ENCODE data around the gene TMCC1.
A peak's percentile ranks its signal among the peaks of the same experiment; 100 is the strongest.

TMCC1 gene

DNA sequence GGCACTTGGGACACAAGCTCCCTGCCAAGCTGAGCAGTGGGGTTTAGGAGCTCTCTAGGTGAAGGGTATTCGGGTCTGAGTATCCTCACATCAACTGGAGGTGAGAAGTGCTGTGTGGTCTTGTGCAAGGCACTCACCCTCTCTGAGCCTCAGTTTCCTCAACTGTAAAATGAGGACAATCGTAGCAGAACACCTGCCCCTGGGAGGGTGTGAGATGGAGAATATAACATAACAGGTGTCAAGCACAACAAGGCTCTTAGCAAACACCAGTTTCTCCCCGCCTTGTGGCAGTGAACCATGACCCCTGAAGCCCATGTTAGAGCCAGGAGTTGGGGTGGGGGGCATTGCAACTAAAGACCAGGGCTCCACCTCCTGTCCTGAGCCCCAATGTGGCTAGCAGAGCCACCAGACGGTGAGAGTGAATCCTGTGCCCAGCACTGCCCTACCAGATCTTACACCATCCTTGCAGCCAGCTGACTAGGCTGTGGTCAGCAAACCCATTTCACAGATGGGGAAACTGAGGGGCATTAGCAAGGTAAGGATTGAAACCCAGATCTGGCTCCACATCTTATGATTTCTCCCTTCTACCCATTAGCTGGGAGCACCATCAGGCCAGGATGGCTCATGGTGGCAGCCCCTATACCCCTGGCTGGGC, 284.4 kb downstream of the TMCC1 start:
- POLR2A ChIA-PET: no interaction called here
- no peak for DNase-seq (ENCODE audit: extremely low spot score)
- CTCF ChIA-PET: interaction anchor here (1.3 kb wide), 1 partner anchor 118 kb away, joined by 3 read pairs; no protein-coding TSS in a partner anchor
- TF ChIP-seq, protein P1, sequence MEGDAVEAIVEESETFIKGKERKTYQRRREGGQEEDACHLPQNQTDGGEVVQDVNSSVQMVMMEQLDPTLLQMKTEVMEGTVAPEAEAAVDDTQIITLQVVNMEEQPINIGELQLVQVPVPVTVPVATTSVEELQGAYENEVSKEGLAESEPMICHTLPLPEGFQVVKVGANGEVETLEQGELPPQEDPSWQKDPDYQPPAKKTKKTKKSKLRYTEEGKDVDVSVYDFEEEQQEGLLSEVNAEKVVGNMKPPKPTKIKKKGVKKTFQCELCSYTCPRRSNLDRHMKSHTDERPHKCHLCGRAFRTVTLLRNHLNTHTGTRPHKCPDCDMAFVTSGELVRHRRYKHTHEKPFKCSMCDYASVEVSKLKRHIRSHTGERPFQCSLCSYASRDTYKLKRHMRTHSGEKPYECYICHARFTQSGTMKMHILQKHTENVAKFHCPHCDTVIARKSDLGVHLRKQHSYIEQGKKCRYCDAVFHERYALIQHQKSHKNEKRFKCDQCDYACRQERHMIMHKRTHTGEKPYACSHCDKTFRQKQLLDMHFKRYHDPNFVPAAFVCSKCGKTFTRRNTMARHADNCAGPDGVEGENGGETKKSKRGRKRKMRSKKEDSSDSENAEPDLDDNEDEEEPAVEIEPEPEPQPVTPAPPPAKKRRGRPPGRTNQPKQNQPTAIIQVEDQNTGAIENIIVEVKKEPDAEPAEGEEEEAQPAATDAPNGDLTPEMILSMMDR (IDR thresholded peaks at IDR 0.05; ENCODE audit: control extremely low read depth, extremely low read depth, low read depth, missing control alignments): no peak

DNA sequence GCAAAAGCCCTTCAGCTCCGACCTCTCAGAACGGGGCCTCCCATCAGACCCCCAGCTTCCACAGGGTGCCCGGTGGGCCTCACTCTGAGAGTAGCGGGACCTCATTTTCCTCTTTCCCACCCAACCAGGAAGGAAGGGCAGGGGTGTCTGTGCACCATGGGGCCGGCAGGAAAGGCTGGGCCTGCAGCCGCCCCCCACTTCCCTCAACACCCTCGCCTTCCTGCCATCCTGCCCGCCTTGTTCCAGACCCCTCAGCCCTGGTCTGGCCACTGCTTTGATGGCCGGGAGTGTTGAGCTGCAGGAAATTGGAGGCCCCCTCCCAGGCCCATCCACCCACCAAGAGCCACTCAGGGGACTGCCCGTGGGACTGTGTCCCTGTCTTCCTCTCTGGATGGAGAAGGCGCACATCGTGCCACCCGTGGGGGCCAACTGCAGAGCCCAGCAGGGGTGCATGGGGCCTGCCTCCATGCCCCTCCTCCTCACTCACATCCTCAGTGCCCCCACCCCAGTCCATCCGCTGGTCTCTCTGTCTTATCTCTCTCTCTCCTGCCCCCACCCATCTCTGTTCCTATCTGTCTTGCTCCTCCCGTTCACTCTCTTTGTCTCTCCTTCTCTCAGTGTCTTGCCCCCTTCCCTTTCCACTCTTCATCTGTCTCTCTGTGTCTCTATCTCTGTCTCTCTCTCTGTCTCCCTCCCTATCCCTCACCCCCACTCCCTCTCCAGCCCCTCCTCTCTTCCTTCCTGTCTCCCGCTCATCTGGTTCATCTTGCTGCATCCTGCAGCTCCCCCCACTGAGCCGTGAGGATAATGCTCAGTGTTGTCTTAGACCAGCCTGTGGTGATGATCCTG, 285.2 kb downstream of the TMCC1 start:
- POLR2A ChIA-PET: no interaction called here
- DNase-seq (ENCODE audit: extremely low spot score): no peak
- CTCF ChIA-PET: interaction anchor here (1.3 kb wide), 1 partner anchor 118 kb away, joined by 3 read pairs; no protein-coding TSS in a partner anchor
- TF ChIP-seq, protein P1 (IDR thresholded peaks at IDR 0.05; ENCODE audit: control extremely low read depth, extremely low read depth, low read depth, missing control alignments): peak; percentile 3

DNA sequence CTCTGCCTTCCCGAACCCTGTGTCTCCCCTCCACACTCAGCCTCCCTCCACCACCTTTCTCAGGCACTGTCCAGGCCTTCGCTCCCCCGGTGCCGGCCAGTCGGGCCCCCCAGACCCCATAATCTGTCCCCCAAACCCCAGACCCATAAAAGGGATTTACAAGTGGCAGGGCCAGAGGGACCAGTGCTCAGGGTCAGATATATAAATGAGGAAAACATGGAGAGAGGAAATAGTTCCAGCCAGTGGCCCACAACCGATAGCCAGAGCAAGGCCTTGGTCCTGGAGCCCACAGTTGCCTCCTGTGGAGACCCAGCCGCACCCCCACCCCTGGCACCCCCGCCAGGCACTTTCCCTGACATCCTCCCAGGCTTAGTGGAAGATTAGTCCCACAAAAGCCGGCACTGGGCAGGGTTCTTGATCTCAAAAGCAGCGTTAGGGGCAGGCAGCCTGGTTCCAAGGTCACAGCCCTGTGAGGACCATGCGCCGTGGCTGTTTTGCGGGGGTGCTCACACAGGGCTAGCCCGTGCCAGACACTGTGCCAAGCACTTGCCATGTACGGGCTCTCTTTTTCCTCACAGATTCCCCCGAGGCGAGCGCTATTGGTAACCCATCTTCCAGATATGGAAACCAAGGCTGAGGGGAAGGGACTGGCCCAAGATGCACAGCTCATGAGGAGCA, 286.0 kb downstream of the TMCC1 start:
- CTCF ChIA-PET: no interaction called here
- DNase-seq (ENCODE audit: extremely low spot score): no peak
- TF ChIP-seq, protein P1 (IDR thresholded peaks at IDR 0.05; ENCODE audit: control extremely low read depth, extremely low read depth, low read depth, missing control alignments): no peak
- POLR2A ChIA-PET: no interaction called here

DNA sequence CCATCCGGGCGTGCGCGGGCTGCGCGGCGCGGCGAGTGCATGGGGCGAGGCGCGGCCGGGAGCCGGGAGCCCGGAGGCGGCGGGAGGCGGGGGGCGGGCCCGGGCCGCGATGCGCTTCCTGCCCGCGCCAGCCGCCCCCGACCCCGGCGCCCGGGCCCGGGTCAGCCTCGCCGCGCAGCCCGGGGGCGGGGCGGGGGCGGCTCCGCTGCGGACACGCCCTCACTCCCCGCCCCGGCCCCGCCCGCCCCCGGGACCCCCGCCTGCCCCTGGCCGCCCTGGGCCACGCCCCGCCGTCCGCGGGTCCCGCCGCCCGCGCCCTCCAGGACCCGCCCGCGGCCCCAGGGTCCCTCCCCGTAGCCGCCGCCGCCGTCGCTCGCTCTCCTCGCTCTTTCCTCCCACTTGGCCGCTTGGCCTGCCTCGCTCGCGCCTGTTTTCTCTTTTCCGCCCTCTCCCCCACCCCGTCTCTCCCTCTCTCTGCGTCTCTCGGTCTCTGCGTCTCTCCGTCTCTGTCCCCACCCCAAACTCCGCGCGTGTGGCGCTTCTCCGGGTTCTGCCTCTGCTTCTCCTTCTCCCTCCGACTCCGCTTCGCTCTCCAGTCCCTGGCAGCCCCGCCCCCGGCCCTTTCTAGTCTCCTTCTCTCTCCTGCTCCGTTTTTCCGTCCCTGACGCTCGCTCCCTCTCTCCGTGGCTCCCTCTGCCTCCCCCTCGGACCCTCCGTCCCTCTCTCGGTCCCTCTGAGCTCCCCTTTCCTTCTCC, 286.7 kb downstream of the TMCC1 start, which contains the start of gene PLXND1:
Gene PLXND1 (minus strand): TSS at position 41 of the 755 bp plus-strand sequence. CDS start 37 bp downstream, at position 4.
- POLR2A ChIA-PET: no interaction called here
- peak; percentile 79 for DNase-seq (ENCODE audit: extremely low spot score)
- CTCF ChIA-PET: no interaction called here
- TF ChIP-seq, protein P1 (IDR thresholded peaks at IDR 0.05; ENCODE audit: control extremely low read depth, extremely low read depth, low read depth, missing control alignments): no peak

DNA sequence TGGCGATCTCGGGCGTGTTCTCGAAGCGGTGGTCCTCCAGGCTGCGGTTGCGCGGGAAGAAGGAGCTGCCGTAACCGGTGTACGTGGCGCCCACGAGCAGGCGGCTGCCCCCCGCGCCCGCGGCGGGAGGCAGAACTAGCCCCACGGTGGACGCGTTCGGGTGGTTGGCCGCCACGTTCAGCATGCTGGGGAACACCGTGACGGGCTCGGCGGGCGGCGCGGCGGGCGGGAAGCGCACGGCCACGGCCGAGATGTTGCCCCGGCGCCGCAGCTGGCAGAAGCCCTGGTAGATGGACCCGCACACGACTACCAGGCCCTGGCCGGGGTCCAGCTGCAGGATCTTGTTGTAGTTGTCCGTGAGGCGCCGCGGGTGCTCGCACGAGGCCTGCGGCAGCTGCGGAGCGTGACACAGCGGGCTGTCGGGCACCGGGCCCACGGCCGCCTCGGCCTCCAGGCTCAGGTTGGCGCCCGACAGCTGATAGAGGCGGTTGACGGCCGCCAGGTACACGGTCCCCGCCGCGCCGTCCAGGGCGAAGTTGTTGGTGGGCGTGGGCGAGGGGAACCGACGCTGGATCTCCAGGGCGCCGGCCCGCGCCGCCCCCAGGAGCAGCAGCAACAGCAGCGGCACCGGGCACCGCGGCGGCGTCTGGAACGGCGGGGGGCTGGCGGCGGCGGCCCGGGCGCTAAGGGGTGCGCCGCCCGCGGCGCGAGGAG, 287.4 kb downstream of the TMCC1 start:
- ChIA-PET CTCF (interaction anchor here (1.0 kb wide), 1 partner anchor 12 kb away, joined by 4 read pairs; no protein-coding TSS in a partner anchor), POLR2A (no interaction called here)
- no peak for DNase-seq (ENCODE audit: extremely low spot score)
- TF ChIP-seq, protein P1 (IDR thresholded peaks at IDR 0.05; ENCODE audit: control extremely low read depth, extremely low read depth, low read depth, missing control alignments): no peak
